OCI-LY3 (cell line): ENCODE measurements around the gene D2HGDH.

Source experiments
- H2AFZ ChIP-seq: fragments of 200-600, 300-600 bp; shearing (Covaris generic); 2 replicates; pipeline ENCODE4 v1.6.0; 2014; ENCODE audit warnings: antibody characterized with exemption, low read depth, low read length
- H3K27ac ChIP-seq: fragments of 200-600, 300-600 bp; sonication (generic); 2 replicates; pipeline ENCODE4 v1.5.1; 2014; ENCODE audit warnings: mild to moderate bottlenecking, low read length, moderate library complexity, mixed read lengths
- H3K27me3 ChIP-seq: fragments of 200-600, 300-600 bp; sonication (generic); 2 replicates; pipeline ENCODE4 v1.6.1; 2014; ENCODE audit warnings: low read depth, low read length, mixed read lengths
- H3K36me3 ChIP-seq: fragments of 200-600, 300-600 bp; sonication (generic); replicated peaks from 2 replicates; pipeline ENCODE3; 2014; ENCODE audit warnings: low read depth, low read length, mixed read lengths
- H3K4me1 ChIP-seq: fragments of 300-600, 200-600 bp; sonication (generic); 2 replicates; pipeline ENCODE4 v1.6.1; 2014; ENCODE audit warnings: low read length, mixed read lengths
- H3K4me2 ChIP-seq: fragments of 200-600, 300-600 bp; sonication (generic); 2 replicates; pipeline ENCODE4 v1.6.1; 2014; ENCODE audit warnings: low read length, mixed read lengths
- H3K4me3 ChIP-seq: fragments of 300-600, 200-600 bp; sonication (generic); 2 replicates; pipeline ENCODE4 v1.5.1; 2014; ENCODE audit warnings: antibody characterized with exemption, mild to moderate bottlenecking, low read length, moderate library complexity
- H3K79me2 ChIP-seq: fragments of 300-600, 200-600 bp; shearing (Covaris generic); 2 replicates; pipeline ENCODE4 v1.6.1; 2014; ENCODE audit warnings: mild to moderate bottlenecking, low read length, mixed read lengths
- H3K9ac ChIP-seq: fragments of 300-600, 200-600 bp; shearing (Covaris generic); 2 replicates; pipeline ENCODE4 v1.6.0; 2014; ENCODE audit warnings: mild to moderate bottlenecking, low read length, moderate library complexity
- H3K9me3 ChIP-seq: fragments of 200-600, 300-600 bp; shearing (Covaris generic); 2 replicates; pipeline ENCODE4 v1.6.1; 2014; ENCODE audit warnings: low read length, mixed read lengths; ENCODE audit not compliant: insufficient read depth
- H4K20me1 ChIP-seq: fragments of 200-600, 300-600 bp; sonication (generic); 2 replicates; pipeline ENCODE4 v1.6.1; 2016; ENCODE audit warnings: low read length, mixed read lengths; ENCODE audit not compliant: insufficient read depth
- CTCF ChIP-seq: fragments of 200-600, 300-600 bp; sonication (generic); IDR thresholded peaks from 2 replicates; pipeline ENCODE4 v1.5.1; 2014; ENCODE audit warnings: antibody characterized with exemption, low read length, low read depth
- EZH2phosphoT487 ChIP-seq: fragments of 200-600 bp; shearing (Covaris generic); IDR thresholded peaks from 2 replicates; pipeline ENCODE4 v1.6.1; 2018; ENCODE audit warnings: antibody characterized with exemption, mixed run types, low read depth

Gene D2HGDH

GRCh38 chr2:241748468-241749256 is 14.2 kb downstream of the D2HGDH start:
- TF ChIP-seq CTCF (no peak), EZH2phosphoT487 (no peak)
- H3K36me3 ChIP-seq, result peaks cover 20% of the 10 kb centered on the region
- no peak overlapping the region for H3K9ac ChIP-seq

GRCh38 chr2:241750076-241750840 is 15.8 kb downstream of the D2HGDH start:
- TF ChIP-seq EZH2phosphoT487, result no peak
- TF ChIP-seq CTCF, result no peak
- peaks cover 10% of the 10 kb centered on the region for H3K36me3 ChIP-seq
- no peak overlapping the region for H3K4me3 ChIP-seq

More at GRCh38 chr2:241748468-241749256, 14.2 kb downstream of the D2HGDH start:
- H3K4me2 ChIP-seq, result no peak overlapping the region
- H3K9me3 ChIP-seq, result no peaks in the 10 kb centered on the region
- no peaks in the 10 kb centered on the region for H3K27me3 ChIP-seq
- H3K4me3 ChIP-seq, result no peak overlapping the region
- no peak overlapping the region for H2AFZ ChIP-seq
- no peaks in the 10 kb centered on the region for H3K4me1 ChIP-seq
- no peak overlapping the region for H3K27ac ChIP-seq
- no peaks in the 10 kb centered on the region for H4K20me1 ChIP-seq
- H3K79me2 ChIP-seq, result no peaks in the 10 kb centered on the region

GRCh38 chr2:241751152-241751551 is 16.7 kb downstream of the D2HGDH start:
- Histone ChIP-seq H3K79me2 (no peaks in the 10 kb centered on the region), H2AFZ (no peak overlapping the region), H3K4me2 (no peak overlapping the region), H3K36me3 (peaks cover under 1% of the 10 kb centered on the region), H3K27ac (no peak overlapping the region), H3K9ac (no peak overlapping the region), H3K4me3 (no peak overlapping the region), H4K20me1 (no peaks in the 10 kb centered on the region), H3K9me3 (no peaks in the 10 kb centered on the region), H3K4me1 (no peaks in the 10 kb centered on the region), H3K27me3 (no peaks in the 10 kb centered on the region)
- TF ChIP-seq EZH2phosphoT487 (no peak), CTCF (no peak)

More at GRCh38 chr2:241750076-241750840, 15.8 kb downstream of the D2HGDH start:
- Histone ChIP-seq H3K4me2 (no peak overlapping the region), H3K27ac (no peak overlapping the region), H4K20me1 (no peaks in the 10 kb centered on the region), H2AFZ (no peak overlapping the region), H3K9me3 (no peaks in the 10 kb centered on the region), H3K4me1 (no peaks in the 10 kb centered on the region), H3K9ac (no peak overlapping the region), H3K79me2 (no peaks in the 10 kb centered on the region), H3K27me3 (no peaks in the 10 kb centered on the region)

GRCh38 chr2:241751776-241752175 is 17.3 kb downstream of the D2HGDH start:
- H3K36me3 ChIP-seq, result no peaks in the 10 kb centered on the region
- H3K27ac ChIP-seq, result no peak overlapping the region
- no peaks in the 10 kb centered on the region for H3K4me1 ChIP-seq
- H3K9me3 ChIP-seq, result no peaks in the 10 kb centered on the region
- H3K4me3 ChIP-seq, result no peak overlapping the region
- no peaks in the 10 kb centered on the region for H3K27me3 ChIP-seq
- no peaks in the 10 kb centered on the region for H4K20me1 ChIP-seq
- no peak overlapping the region for H3K4me2 ChIP-seq
- no peak overlapping the region for H3K9ac ChIP-seq
- no peak for TF ChIP-seq CTCF
- TF ChIP-seq EZH2phosphoT487, result no peak
- H2AFZ ChIP-seq, result no peak overlapping the region
- no peaks in the 10 kb centered on the region for H3K79me2 ChIP-seq
